Peyer's patch (tissue), 4 donors: ENCODE results near the gene RIMBP2. TPM values are rescaled to one million over a fixed set of nuclear protein-coding genes. Genes with fewer than 3 reads are reported as not detected.

ENCODE experiments used
- DNase-seq, 3 donors: peaks; one replicate each; pipeline ENCODE4 v3.0.0-alpha.2; 2017 to 2019
- H3K27ac ChIP-seq, 4 donors: fragments of 200-600 bp; sonication (generic); one replicate each; pipeline ENCODE4 v1.5.1; 2016 to 2019
- H3K27me3 ChIP-seq, 2 donors: fragments of 200-600 bp; sonication (generic); one replicate each; pipeline ENCODE4 v1.5.1; 2019
- H3K36me3 ChIP-seq, 3 donors: fragments of 200-600 bp; sonication (generic); one replicate each; pipeline ENCODE4 v1.5.1; 2016 to 2019
- H3K4me1 ChIP-seq, 4 donors: fragments of 200-600 bp; sonication (generic); one replicate each; pipeline ENCODE4 v1.5.1; 2016 to 2019
- H3K4me3 ChIP-seq, 4 donors: fragments of 200-600 bp; sonication (generic); 1 replicate in 3 of 4; 2 replicates in 1 of 4; pipeline ENCODE4 v1.5.1; 2016 to 2019; ENCODE audit warnings: mild to moderate bottlenecking in 1 of 4
- H3K9me3 ChIP-seq, 4 donors: fragments of 200-600 bp; sonication (generic); one replicate each; pipeline ENCODE4 v1.5.1; 2016 to 2019; ENCODE audit warnings: mild to moderate bottlenecking in 1 of 4
- CTCF ChIP-seq, 6 experiments: fragments of 450-650 bp in 4 of 6; fragments of 200-600 bp in 2 of 6; sonication (generic) in 1 of 6; IDR thresholded peaks; one replicate each; pipeline ENCODE4 v1.5.1; 2017 to 2019; ENCODE audit warnings: antibody characterized with exemption in 6 of 6, mild to moderate bottlenecking in 3 of 6, moderate library complexity in 1 of 6
- total RNA-seq, 4 donors: library from RNA; depleted of rRNA; stranded (reverse); fragments of >200 nt; gene quantifications; one replicate each; pipeline ENCODE4 v1.1.0, GENCODE V29; 2016

RIMBP2 gene
- total RNA-seq, 4 donors from 2014 or later, result 8.8 to 19.8 (median 16.0) TPM

- Histone ChIP-seq H3K4me1 (no peaks in the 10 kb centered on the region), H3K9me3 (no peaks in the 10 kb centered on the region), H3K36me3 (no peaks in the 10 kb centered on the region), H3K27ac (no peak overlapping the region), H3K4me3 (no peak overlapping the region), H3K27me3 (no peaks in the 10 kb centered on the region)
- TF ChIP-seq CTCF (IDR thresholded peaks at IDR 0.05), result no peak
- no peak for DNase-seq
These were observed 368.5 kb downstream of the RIMBP2 start for GRCh38 chr12:130347588-130347987.

Other genes starting within 250 kb of the RIMBP2 start
- gene STX2, start 123.0 kb upstream of the RIMBP2 start, total RNA-seq, result 100 to 1,000 TPM in 1 of 4 donors, 1 to 10 TPM in 3; 5.3 to 115 (median 9.0) TPM
- gene RAN, start 155.8 kb upstream of the RIMBP2 start, total RNA-seq, result 100 to 1,000 TPM in 2 of 4 donors, 10 to 100 TPM in 2; 48.4 to 154 (median 114) TPM
- gene ADGRD1, start 237.6 kb upstream of the RIMBP2 start, total RNA-seq, result 10 to 100 TPM in 3 of 4 donors, 1 to 10 TPM in 1; 7.0 to 42.9 (median 27.9) TPM